ENCODE data around the gene DNAJC8.

DNA sequence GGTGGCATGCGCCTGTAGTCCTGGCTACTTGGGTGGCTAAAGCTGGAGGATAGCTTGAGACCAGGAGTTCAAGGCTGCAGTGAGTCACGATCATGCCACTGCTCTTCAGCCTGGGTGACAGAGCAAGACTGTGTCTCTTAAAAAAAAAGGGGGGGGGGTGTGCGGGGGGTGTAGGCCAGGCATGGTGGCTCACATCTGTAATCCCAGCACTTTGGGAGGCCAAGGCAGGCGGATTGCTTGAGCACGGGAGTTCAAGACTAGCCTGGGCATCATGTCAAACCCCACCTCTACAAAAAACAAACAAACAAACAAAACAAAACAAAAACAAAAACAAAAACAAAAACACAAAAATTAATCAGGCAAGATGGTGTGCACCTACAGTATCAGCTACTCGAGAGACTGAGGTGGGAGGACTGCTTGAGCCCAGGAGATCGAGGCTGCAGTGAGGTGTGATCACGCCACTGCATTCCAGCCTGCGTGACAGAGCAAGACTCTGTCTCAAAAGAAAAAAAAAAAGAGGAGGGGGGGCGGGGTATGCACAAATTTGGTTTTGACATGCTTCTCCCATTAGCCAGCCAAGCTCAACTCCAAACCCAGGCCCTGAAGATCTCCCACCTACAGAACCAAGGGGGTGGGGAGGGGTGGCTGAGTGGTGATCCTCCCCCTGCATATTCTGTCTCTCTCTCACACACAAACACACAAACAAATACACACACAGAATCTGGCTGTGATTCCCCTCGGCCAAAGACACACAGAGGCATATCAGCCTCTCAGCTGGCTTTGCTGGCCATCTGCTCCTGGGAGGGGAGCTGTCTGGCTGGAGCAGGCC is 59.5 kb downstream of the DNAJC8 start:
- TF ChIP-seq ISL1 (CRISPR knock-in tag; IDR thresholded peaks at IDR 0.05) (no peak), ZNF565 (CRISPR knock-in tag; conservative IDR thresholded peaks at IDR 0.05; ENCODE audit: low read depth) (no peak), CSDC2 (CRISPR knock-in tag; IDR thresholded peaks at IDR 0.05) (no peak), ZNF8 (CRISPR knock-in tag; IDR thresholded peaks at IDR 0.05) (no peak), ZFP3 (CRISPR knock-in tag; IDR thresholded peaks at IDR 0.05) (no peak), ZNF70 (CRISPR knock-in tag; IDR thresholded peaks at IDR 0.05) (no peak), TOX (CRISPR knock-in tag; IDR thresholded peaks at IDR 0.05; ENCODE audit: borderline replicate concordance) (no peak)
- TF ChIP-seq, protein P1, sequence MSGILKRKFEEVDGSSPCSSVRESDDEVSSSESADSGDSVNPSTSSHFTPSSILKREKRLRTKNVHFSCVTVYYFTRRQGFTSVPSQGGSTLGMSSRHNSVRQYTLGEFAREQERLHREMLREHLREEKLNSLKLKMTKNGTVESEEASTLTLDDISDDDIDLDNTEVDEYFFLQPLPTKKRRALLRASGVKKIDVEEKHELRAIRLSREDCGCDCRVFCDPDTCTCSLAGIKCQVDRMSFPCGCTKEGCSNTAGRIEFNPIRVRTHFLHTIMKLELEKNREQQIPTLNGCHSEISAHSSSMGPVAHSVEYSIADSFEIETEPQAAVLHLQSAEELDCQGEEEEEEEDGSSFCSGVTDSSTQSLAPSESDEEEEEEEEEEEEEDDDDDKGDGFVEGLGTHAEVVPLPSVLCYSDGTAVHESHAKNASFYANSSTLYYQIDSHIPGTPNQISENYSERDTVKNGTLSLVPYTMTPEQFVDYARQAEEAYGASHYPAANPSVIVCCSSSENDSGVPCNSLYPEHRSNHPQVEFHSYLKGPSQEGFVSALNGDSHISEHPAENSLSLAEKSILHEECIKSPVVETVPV (CRISPR knock-in tag; IDR thresholded peaks at IDR 0.05): no peak
- TF ChIP-seq, protein P2, sequence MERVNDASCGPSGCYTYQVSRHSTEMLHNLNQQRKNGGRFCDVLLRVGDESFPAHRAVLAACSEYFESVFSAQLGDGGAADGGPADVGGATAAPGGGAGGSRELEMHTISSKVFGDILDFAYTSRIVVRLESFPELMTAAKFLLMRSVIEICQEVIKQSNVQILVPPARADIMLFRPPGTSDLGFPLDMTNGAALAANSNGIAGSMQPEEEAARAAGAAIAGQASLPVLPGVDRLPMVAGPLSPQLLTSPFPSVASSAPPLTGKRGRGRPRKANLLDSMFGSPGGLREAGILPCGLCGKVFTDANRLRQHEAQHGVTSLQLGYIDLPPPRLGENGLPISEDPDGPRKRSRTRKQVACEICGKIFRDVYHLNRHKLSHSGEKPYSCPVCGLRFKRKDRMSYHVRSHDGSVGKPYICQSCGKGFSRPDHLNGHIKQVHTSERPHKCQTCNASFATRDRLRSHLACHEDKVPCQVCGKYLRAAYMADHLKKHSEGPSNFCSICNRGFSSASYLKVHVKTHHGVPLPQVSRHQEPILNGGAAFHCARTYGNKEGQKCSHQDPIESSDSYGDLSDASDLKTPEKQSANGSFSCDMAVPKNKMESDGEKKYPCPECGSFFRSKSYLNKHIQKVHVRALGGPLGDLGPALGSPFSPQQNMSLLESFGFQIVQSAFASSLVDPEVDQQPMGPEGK (CRISPR knock-in tag; IDR thresholded peaks at IDR 0.05; ENCODE audit: borderline replicate concordance): no peak
- TF ChIP-seq, protein P3, sequence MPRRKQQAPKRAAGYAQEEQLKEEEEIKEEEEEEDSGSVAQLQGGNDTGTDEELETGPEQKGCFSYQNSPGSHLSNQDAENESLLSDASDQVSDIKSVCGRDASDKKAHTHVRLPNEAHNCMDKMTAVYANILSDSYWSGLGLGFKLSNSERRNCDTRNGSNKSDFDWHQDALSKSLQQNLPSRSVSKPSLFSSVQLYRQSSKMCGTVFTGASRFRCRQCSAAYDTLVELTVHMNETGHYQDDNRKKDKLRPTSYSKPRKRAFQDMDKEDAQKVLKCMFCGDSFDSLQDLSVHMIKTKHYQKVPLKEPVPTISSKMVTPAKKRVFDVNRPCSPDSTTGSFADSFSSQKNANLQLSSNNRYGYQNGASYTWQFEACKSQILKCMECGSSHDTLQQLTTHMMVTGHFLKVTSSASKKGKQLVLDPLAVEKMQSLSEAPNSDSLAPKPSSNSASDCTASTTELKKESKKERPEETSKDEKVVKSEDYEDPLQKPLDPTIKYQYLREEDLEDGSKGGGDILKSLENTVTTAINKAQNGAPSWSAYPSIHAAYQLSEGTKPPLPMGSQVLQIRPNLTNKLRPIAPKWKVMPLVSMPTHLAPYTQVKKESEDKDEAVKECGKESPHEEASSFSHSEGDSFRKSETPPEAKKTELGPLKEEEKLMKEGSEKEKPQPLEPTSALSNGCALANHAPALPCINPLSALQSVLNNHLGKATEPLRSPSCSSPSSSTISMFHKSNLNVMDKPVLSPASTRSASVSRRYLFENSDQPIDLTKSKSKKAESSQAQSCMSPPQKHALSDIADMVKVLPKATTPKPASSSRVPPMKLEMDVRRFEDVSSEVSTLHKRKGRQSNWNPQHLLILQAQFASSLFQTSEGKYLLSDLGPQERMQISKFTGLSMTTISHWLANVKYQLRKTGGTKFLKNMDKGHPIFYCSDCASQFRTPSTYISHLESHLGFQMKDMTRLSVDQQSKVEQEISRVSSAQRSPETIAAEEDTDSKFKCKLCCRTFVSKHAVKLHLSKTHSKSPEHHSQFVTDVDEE (CRISPR knock-in tag; IDR thresholded peaks at IDR 0.05): no peak
- TF ChIP-seq, protein P4, sequence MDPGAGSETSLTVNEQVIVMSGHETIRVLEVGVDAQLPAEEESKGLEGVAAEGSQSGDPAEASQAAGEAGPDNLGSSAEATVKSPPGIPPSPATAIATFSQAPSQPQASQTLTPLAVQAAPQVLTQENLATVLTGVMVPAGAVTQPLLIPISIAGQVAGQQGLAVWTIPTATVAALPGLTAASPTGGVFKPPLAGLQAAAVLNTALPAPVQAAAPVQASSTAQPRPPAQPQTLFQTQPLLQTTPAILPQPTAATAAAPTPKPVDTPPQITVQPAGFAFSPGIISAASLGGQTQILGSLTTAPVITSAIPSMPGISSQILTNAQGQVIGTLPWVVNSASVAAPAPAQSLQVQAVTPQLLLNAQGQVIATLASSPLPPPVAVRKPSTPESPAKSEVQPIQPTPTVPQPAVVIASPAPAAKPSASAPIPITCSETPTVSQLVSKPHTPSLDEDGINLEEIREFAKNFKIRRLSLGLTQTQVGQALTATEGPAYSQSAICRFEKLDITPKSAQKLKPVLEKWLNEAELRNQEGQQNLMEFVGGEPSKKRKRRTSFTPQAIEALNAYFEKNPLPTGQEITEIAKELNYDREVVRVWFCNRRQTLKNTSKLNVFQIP (CRISPR knock-in tag; IDR thresholded peaks at IDR 0.05; ENCODE audit: borderline replicate concordance, low read depth): no peak

Measured in SK-N-SH treated with all-trans-retinoic acid at 6 μM for 48 hours (cell line).